LoVo (cell line): Measurements from ENCODE around the gene ABCF2.
A peak's percentile ranks its signal among the peaks of the same experiment; 100 is the strongest.

Experiments used
- DNase-seq: peaks from one replicate; pipeline ENCODE4 v3.0.0-alpha.2; 2016; ENCODE audit warnings: low spot score

Gene ABCF2

DNA sequence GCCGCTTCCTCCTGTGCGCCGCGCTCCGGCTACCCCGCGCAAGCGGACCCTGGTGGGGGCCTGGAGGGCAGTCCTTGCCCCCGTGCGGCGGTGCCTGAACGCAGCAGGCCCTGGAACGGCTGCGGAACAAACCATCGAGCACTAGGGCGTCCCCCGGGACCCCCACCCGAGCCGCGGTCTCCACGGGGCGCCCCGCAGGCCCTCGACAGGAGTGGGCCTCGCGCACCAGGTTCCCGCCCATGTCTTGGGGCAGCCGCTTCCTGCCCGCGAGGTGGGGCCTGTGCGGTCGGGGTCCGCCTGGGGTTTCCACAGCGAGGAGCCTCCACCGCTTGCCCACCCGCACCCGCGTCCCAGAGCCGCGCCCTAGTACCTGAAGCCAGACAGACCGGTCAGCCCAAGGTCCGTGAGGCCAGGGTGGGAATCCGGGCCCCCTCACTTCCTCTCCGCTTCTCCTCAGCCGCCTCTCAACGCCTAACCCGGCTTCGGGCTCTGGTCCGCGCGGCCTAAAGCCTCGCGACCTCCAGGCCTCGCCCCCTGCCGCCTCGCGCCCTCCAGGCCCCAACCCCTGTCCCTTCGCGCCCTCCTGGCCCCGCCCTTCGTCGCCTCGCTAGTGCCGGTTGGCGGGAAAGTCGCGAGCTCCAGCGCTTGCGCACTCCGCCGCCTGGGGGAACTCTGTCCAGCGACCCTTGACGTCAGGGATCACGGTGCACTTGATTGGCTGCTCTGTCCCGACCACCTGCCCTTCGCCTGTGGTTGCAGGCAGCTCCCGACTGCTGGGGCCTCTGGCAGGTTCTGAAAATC lies 52.6 kb downstream of the ABCF2 start:
- no peak for DNase-seq

- DNase-seq = no peak
Observed at GRCh38 chr7:151173386-151174245, 53.4 kb downstream of the ABCF2 start.

GRCh38 chr7:151172273-151173141 lies 54.5 kb downstream of the ABCF2 start:
- DNase-seq = peak; percentile 88

GRCh38 chr7:151168787-151169162 lies 58.2 kb downstream of the ABCF2 start:
- no peak for DNase-seq

DNA sequence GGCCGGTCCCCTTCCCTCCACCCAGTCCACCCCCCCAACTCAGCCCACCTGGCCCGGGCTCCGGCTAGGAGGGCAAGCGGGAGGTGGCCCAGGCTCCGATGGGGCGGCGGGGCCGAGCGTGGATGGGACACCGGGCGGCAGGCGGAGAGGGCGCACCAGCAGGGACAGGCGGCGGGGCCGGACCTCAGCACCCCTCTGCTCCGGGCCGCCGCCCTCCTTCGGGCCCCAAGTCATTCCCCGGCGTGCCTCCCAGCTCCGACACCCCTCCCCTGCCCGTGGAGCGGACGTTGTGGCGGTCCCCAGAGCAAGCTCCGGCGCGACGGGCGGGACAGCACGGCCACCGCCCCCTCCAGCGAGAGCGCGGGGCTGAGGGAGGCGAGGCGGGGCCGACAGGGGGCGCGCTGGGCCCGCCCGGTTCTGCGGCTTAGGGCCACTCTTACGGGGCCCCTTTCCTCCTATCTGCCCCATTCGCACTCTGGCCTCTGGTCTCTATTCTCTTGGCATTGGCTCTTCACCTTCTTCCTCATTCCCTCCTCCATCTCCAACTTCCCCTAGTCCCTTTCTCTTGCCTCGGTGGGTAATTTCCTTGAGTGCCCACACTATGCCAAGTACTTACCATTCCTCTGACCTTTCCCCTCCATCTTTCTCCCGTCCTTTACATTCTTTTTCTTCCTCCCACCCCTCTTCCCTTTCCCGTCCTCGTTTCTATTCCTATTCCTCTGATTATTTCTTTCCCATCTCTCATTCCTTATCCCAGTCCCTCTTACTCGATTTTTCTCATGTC lies 58.8 kb downstream of the ABCF2 start:
- peak; percentile 66 for DNase-seq

DNA sequence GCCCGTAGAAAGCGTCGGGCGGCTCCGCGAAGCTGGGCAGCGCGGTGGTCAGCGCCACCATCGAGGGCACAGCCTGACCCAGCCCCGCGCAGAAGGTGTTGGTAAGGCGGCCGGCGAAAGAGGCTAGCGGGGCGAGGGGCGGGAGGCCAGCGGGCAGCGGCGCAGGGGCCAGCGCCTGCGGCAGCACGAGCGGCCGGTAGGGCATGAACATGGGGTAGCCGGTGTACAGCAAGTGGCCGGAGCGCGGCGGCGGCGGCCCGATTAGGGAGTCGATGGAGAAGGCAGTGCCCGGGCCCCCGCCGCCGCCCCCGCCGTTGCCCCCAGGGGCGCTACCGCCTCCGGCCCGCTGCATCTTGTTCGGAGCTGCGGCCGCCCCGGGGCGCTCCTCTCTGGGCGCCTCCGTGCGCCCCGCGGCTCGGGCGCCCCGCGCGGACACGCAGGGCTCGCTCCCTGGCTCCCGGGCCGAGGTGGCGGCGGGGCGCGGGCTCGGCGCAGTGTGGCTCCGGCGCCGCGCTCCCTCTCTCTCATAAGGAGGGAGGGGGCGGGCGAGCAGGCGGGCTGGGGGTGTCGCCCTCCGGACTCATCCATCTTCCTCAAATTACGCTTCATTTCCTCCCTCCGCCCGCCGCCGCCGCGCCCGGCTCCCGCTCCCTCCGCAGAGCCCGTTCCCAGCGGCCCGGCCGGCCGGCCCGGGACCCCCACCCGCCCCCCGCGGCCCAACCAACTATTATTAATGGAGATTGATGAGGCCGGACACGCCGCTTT lies 59.6 kb downstream of the ABCF2 start, which contains the start of gene GBX1:
TSS of gene GBX1 (minus strand) at position 498 of the 765 bp plus-strand sequence. CDS start at position 352, 146 bp downstream.
- no peak for DNase-seq

- no peak for DNase-seq
Observed at GRCh38 chr7:151166629-151167196, 60.3 kb downstream of the ABCF2 start.
